ENCODE results near the gene CEP126.
"Not testable (repeated sequence)": the region's sequence is repeated elsewhere in the genome, so short reads cannot be mapped to it uniquely, and the experiment has no call there.

Gene CEP126

GRCh38 chr11:101923554-101923953 is 8.7 kb downstream of the CEP126 start:
- no peak for DNase-seq (ENCODE audit: extremely low read depth in 1 of 2, low read depth in 1 of 2)

GRCh38 chr11:101929294-101929915 is 14.6 kb downstream of the CEP126 start:
- no peak for DNase-seq (ENCODE audit: extremely low read depth in 1 of 2, low read depth in 1 of 2)

GRCh38 chr11:101931692-101932091 is 16.9 kb downstream of the CEP126 start:
- DNase-seq (ENCODE audit: extremely low read depth in 1 of 2, low read depth in 1 of 2) = no peak

- no peak for DNase-seq (ENCODE audit: extremely low read depth in 1 of 2, low read depth in 1 of 2)
Measured at GRCh38 chr11:101940901-101941520, 26.2 kb downstream of the CEP126 start.

GRCh38 chr11:101944923-101945322 is 30.1 kb downstream of the CEP126 start:
- DNase-seq (ENCODE audit: extremely low read depth in 1 of 2, low read depth in 1 of 2) = no peak

- DNase-seq (ENCODE audit: extremely low read depth in 1 of 2, low read depth in 1 of 2) = no peak
Measured at GRCh38 chr11:101945448-101945847, 30.6 kb downstream of the CEP126 start.

- no peak for DNase-seq (ENCODE audit: extremely low read depth in 1 of 2, low read depth in 1 of 2)
Measured at GRCh38 chr11:101949680-101950220, 34.9 kb downstream of the CEP126 start.

GRCh38 chr11:101955278-101955677 is 40.5 kb downstream of the CEP126 start:
- DNase-seq (ENCODE audit: extremely low read depth in 1 of 2, low read depth in 1 of 2) = no peak

- DNase-seq (ENCODE audit: extremely low read depth in 1 of 2, low read depth in 1 of 2) = no peak
Measured at GRCh38 chr11:101955701-101956100, 40.9 kb downstream of the CEP126 start.

- no peak for DNase-seq (ENCODE audit: extremely low read depth in 1 of 2, low read depth in 1 of 2)
Measured at GRCh38 chr11:101960231-101960630, 45.4 kb downstream of the CEP126 start.

GRCh38 chr11:101964200-101964599 is 49.4 kb downstream of the CEP126 start:
- not testable (repeated sequence) for DNase-seq (ENCODE audit: extremely low read depth in 1 of 2, low read depth in 1 of 2)

- DNase-seq (ENCODE audit: extremely low read depth in 1 of 2, low read depth in 1 of 2) = no peak
Measured at GRCh38 chr11:101974255-101974654, 59.4 kb downstream of the CEP126 start.

- no peak for DNase-seq (ENCODE audit: extremely low read depth in 1 of 2, low read depth in 1 of 2)
Measured at GRCh38 chr11:101974771-101975170, 60.0 kb downstream of the CEP126 start.

- no peak for DNase-seq (ENCODE audit: extremely low read depth in 1 of 2, low read depth in 1 of 2)
Measured at GRCh38 chr11:101975734-101976133, 60.9 kb downstream of the CEP126 start.

- no peak for DNase-seq (ENCODE audit: extremely low read depth in 1 of 2, low read depth in 1 of 2)
Measured at GRCh38 chr11:101987370-101987769, 72.6 kb downstream of the CEP126 start.

GRCh38 chr11:101993172-101993571 is 78.4 kb downstream of the CEP126 start:
- no peak for DNase-seq (ENCODE audit: extremely low read depth in 1 of 2, low read depth in 1 of 2)

GRCh38 chr11:101994052-101994469 is 79.3 kb downstream of the CEP126 start:
- not testable (repeated sequence) for DNase-seq (ENCODE audit: extremely low read depth in 1 of 2, low read depth in 1 of 2)

GRCh38 chr11:101996111-101996510 is 81.3 kb downstream of the CEP126 start:
- no peak for DNase-seq (ENCODE audit: extremely low read depth in 1 of 2, low read depth in 1 of 2)

GRCh38 chr11:102001657-102002338 is 87.0 kb downstream of the CEP126 start:
- DNase-seq (ENCODE audit: extremely low read depth in 1 of 2, low read depth in 1 of 2) = no peak

GRCh38 chr11:102004220-102004619 is 89.4 kb downstream of the CEP126 start:
- DNase-seq (ENCODE audit: extremely low read depth in 1 of 2, low read depth in 1 of 2) = no peak

GRCh38 chr11:102005306-102005705 is 90.5 kb downstream of the CEP126 start:
- no peak for DNase-seq (ENCODE audit: extremely low read depth in 1 of 2, low read depth in 1 of 2)
